ENCODE data around the gene ZNF385C. TPM values are rescaled to one million over a fixed set of nuclear protein-coding genes. Genes with fewer than 3 reads are reported as not detected.
"Not testable (repeated sequence)": the region's sequence is repeated elsewhere in the genome, so short reads cannot be mapped to it uniquely, and the experiment has no call there.

Gene ZNF385C
- total and polyA plus RNA-seq, 2 donors, result 0.66 to 1.1 TPM

DNA sequence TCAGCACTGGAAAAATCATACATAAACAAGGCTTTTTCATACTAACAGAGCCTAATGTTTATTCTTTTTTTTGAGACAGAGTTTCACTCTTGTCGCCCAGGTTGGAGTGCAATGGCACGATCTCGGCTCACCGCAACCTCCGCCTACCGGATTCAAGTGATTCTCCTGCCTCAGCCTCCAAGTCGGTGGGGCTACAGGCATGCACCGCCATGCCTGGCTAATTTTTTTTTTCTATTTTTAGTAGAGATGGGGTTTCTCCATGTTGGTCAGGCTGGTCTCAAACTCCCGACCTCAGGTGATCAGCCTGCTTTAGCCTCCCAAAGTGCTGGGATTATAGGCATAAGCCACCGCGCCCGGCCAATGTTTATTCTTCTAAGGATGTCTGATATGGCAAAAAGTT is 84.5 kb downstream of the ZNF385C start:
- DNase-seq (ENCODE audit: low read depth in 6 of 9, low spot score in 9 of 9); H3K27ac ChIP-seq (ENCODE audit: low read depth in 1 of 2, low read length in 1 of 2); H3K9me3 ChIP-seq (ENCODE audit: control insufficient read depth in 2 of 2, insufficient read depth in 1 of 2, low read length in 1 of 2); H3K4me3 ChIP-seq (ENCODE audit: low read length in 2 of 2); H3K27me3 ChIP-seq (ENCODE audit: control insufficient read depth in 2 of 2, insufficient read depth in 1 of 2, low read length in 1 of 2): not testable (repeated sequence)
- peaks cover 8 to 13% of the 10 kb centered on the region in 2 donors for H3K36me3 ChIP-seq (ENCODE audit: control insufficient read depth in 2 of 2, insufficient read depth in 2 of 2, low read length in 1 of 2)
- H3K4me1 ChIP-seq (ENCODE audit: control insufficient read depth in 2 of 2, insufficient read depth in 2 of 2, low read length in 2 of 2), result peaks cover 15 to 23% of the 10 kb centered on the region in 2 donors
- WGBS, result 98% methylated on average over 12 of the region's 12 CpGs

DNA sequence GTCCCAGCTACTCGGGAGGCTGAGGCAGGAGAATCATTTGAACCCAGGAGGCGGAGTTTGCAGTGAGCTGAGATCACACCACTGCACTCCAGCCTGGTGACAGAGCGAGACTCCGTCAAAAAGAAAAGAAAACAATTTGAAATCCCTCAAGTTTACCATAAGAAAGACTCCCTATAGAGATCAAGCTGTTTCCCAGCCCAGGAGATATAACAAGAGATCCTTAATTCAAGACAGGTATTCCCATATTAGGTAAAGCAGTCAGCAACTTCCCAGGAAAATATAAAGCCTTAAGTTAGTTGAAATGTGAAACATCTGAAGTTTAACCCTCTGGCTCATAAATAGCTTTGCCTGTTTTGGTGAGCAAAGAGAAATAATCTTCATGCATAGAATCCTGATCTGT is 85.9 kb downstream of the ZNF385C start:
- peaks cover 7 to 12% of the 10 kb centered on the region in 2 donors for H3K4me1 ChIP-seq (ENCODE audit: control insufficient read depth in 2 of 2, insufficient read depth in 2 of 2, low read length in 2 of 2)
- peaks cover 8 to 15% of the 10 kb centered on the region in 2 donors for H3K36me3 ChIP-seq (ENCODE audit: control insufficient read depth in 2 of 2, insufficient read depth in 2 of 2, low read length in 1 of 2)
- H3K27me3 ChIP-seq (ENCODE audit: control insufficient read depth in 2 of 2, insufficient read depth in 1 of 2, low read length in 1 of 2); H3K4me3 ChIP-seq (ENCODE audit: low read length in 2 of 2); H3K27ac ChIP-seq (ENCODE audit: low read depth in 1 of 2, low read length in 1 of 2); DNase-seq (ENCODE audit: low read depth in 6 of 9, low spot score in 9 of 9); H3K9me3 ChIP-seq (ENCODE audit: control insufficient read depth in 2 of 2, insufficient read depth in 1 of 2, low read length in 1 of 2): not testable (repeated sequence)
- WGBS, result 98% methylated on average over 4 of the region's 4 CpGs

DNA sequence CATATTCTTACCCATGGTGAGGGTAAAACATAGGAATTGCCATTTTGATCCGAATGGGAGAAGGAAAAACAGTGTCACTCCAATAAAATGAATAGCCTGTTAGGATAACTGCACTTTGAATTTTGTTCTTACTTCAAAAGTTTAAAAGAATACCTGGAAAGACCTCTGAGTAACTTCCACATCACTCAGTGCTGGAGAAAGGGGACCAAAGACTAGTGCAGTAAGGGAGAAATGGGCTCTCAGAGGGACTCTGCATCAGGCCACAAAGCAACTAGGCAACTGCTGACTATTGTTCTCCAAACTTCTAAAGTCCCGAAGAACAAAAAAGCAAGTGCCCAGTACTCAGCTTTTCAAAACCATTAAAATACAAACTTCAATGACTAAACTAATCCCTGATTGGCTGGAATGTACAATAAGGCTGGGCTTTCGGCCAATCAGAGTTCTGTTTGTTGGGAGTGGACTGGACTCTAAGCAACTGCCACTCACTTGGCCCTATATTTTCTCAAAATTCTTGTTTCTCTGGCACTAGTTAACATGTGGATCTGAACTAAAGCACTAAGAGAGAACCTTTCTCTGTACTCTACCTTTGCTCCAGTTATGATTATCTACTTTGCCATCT is 87.3 kb downstream of the ZNF385C start:
- Histone ChIP-seq H3K9me3 (ENCODE audit: control insufficient read depth in 2 of 2, insufficient read depth in 1 of 2, low read length in 1 of 2) (no peaks in the 10 kb centered on the region), H3K27me3 (ENCODE audit: control insufficient read depth in 2 of 2, insufficient read depth in 1 of 2, low read length in 1 of 2) (no peaks in the 10 kb centered on the region), H3K27ac (ENCODE audit: low read depth in 1 of 2, low read length in 1 of 2) (no peak overlapping the region), H3K4me1 (ENCODE audit: control insufficient read depth in 2 of 2, insufficient read depth in 2 of 2, low read length in 2 of 2) (peaks cover 2 to 7% of the 10 kb centered on the region in 2 donors), H3K36me3 (ENCODE audit: control insufficient read depth in 2 of 2, insufficient read depth in 2 of 2, low read length in 1 of 2) (peaks cover 8 to 15% of the 10 kb centered on the region in 2 donors), H3K4me3 (ENCODE audit: low read length in 2 of 2) (no peak overlapping the region)
- WGBS, result 95% methylated on average over 3 of the region's 3 CpGs
- no peak for DNase-seq (ENCODE audit: low read depth in 6 of 9, low spot score in 9 of 9)

DNA sequence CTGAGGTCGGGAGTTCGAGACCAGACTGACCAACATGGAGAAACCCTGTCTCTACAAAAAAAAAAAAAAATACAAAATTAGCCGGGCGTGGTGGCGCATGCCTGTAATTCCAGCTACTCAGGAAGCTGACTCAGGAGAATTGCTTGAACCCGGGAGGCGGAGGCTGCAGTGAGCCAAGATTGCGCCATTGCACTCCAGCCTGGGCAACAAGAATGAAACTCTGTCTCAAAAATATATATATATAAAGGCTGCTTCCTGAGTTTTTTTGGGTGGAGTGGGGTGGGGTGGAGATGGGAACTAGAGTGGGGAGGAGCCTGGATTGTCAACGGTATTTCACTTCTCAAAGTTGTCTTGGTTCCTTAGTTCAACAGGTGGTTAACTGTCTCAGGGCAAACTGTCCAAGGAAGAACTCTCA is 88.0 kb downstream of the ZNF385C start:
- peaks cover 8 to 15% of the 10 kb centered on the region in 2 donors for H3K36me3 ChIP-seq (ENCODE audit: control insufficient read depth in 2 of 2, insufficient read depth in 2 of 2, low read length in 1 of 2)
- H3K27ac ChIP-seq (ENCODE audit: low read depth in 1 of 2, low read length in 1 of 2); H3K27me3 ChIP-seq (ENCODE audit: control insufficient read depth in 2 of 2, insufficient read depth in 1 of 2, low read length in 1 of 2); H3K9me3 ChIP-seq (ENCODE audit: control insufficient read depth in 2 of 2, insufficient read depth in 1 of 2, low read length in 1 of 2); H3K4me1 ChIP-seq (ENCODE audit: control insufficient read depth in 2 of 2, insufficient read depth in 2 of 2, low read length in 2 of 2); DNase-seq (ENCODE audit: low read depth in 6 of 9, low spot score in 9 of 9); H3K4me3 ChIP-seq (ENCODE audit: low read length in 2 of 2): not testable (repeated sequence)
- WGBS, result 83% methylated on average over 9 of the region's 9 CpGs

DNA sequence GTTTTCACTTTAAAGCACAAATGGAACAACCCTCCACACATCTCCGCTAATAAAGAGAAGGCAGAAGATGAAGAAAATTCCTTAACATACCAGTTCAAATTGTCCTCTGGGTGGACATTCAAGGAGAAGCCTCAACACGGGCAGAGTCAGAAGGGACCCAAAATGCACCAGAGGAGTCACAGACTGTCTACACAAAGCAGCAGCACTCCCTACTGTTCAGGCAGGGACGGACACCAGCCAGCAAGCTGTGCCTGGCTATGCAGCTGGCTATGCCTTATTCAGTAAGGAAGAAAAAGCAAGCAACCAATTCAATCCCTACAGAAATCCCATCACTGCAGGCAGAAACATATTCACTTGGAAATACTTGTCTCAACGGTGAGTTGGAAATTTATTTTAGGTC is 89.1 kb downstream of the ZNF385C start:
- DNase-seq (ENCODE audit: low read depth in 6 of 9, low spot score in 9 of 9), result no peak
- H3K36me3 ChIP-seq (ENCODE audit: control insufficient read depth in 2 of 2, insufficient read depth in 2 of 2, low read length in 1 of 2), result peaks cover 8 to 15% of the 10 kb centered on the region in 2 donors
- no peaks in the 10 kb centered on the region for H3K4me1 ChIP-seq (ENCODE audit: control insufficient read depth in 2 of 2, insufficient read depth in 2 of 2, low read length in 2 of 2)
- H3K27me3 ChIP-seq (ENCODE audit: control insufficient read depth in 2 of 2, insufficient read depth in 1 of 2, low read length in 1 of 2), result no peaks in the 10 kb centered on the region
- no peak overlapping the region for H3K4me3 ChIP-seq (ENCODE audit: low read length in 2 of 2)
- no peak overlapping the region for H3K27ac ChIP-seq (ENCODE audit: low read depth in 1 of 2, low read length in 1 of 2)
- no peaks in the 10 kb centered on the region for H3K9me3 ChIP-seq (ENCODE audit: control insufficient read depth in 2 of 2, insufficient read depth in 1 of 2, low read length in 1 of 2)
- 96% methylated on average over 4 of the region's 4 CpGs for WGBS

DNA sequence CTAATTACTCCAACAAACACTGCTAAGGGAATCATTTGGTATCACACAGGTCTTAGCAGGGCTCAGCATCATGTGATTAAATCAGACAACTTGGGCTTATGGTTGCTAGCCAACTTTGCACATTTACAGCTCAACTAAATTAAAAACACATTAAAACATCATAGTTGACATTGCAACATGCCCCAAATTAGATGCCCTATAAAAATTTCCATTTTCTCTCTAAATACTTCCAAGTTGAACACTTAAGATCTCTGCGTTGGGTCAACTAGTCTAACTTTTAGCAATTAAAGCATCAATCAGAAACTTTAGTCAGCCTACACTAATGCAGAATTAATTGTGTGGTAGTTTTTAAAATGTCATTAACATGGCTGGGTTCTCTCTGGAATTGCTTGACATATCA is 93.1 kb downstream of the ZNF385C start:
- Histone ChIP-seq H3K27me3 (ENCODE audit: control insufficient read depth in 2 of 2, insufficient read depth in 1 of 2, low read length in 1 of 2) (no peaks in the 10 kb centered on the region), H3K4me1 (ENCODE audit: control insufficient read depth in 2 of 2, insufficient read depth in 2 of 2, low read length in 2 of 2) (no peaks in the 10 kb centered on the region), H3K9me3 (ENCODE audit: control insufficient read depth in 2 of 2, insufficient read depth in 1 of 2, low read length in 1 of 2) (no peaks in the 10 kb centered on the region), H3K36me3 (ENCODE audit: control insufficient read depth in 2 of 2, insufficient read depth in 2 of 2, low read length in 1 of 2) (peaks cover 19 to 46% of the 10 kb centered on the region in 2 donors), H3K27ac (ENCODE audit: low read depth in 1 of 2, low read length in 1 of 2) (no peak overlapping the region), H3K4me3 (ENCODE audit: low read length in 2 of 2) (no peak overlapping the region)
- 100% methylated on average over 1 of the region's 1 CpG for WGBS
- no peak for DNase-seq (ENCODE audit: low read depth in 6 of 9, low spot score in 9 of 9)

DNA sequence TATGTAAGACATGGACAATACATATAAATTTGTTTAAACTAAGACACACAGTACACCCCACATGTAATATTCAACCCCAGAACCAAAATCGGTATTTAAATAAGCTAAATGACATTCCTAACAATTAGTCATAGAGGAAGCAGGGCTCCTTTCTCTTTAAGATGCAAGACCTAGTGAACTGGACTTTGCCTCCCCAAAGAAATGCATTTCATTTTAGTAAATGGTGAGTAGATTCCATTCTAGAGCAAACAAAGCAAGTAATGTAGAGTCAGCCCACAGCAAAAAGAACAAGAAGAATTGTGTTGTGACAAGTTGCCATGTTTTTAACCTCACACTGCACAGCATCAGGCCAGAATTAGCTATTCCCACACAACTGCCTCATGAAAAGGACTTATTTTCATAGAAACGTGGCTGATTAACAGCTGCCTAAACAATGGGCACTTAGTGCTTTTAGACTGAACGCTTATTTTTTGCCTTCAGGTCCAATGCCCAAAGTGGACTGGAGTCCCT is 95.4 kb downstream of the ZNF385C start:
- Histone ChIP-seq H3K4me3 (ENCODE audit: low read length in 2 of 2) (no peak overlapping the region), H3K9me3 (ENCODE audit: control insufficient read depth in 2 of 2, insufficient read depth in 1 of 2, low read length in 1 of 2) (no peaks in the 10 kb centered on the region), H3K27me3 (ENCODE audit: control insufficient read depth in 2 of 2, insufficient read depth in 1 of 2, low read length in 1 of 2) (no peaks in the 10 kb centered on the region), H3K27ac (ENCODE audit: low read depth in 1 of 2, low read length in 1 of 2) (no peak overlapping the region), H3K36me3 (ENCODE audit: control insufficient read depth in 2 of 2, insufficient read depth in 2 of 2, low read length in 1 of 2) (peaks cover 31 to 52% of the 10 kb centered on the region in 2 donors), H3K4me1 (ENCODE audit: control insufficient read depth in 2 of 2, insufficient read depth in 2 of 2, low read length in 2 of 2) (no peaks in the 10 kb centered on the region)
- 97% methylated on average over 3 of the region's 3 CpGs for WGBS
- no peak for DNase-seq (ENCODE audit: low read depth in 6 of 9, low spot score in 9 of 9)

DNA sequence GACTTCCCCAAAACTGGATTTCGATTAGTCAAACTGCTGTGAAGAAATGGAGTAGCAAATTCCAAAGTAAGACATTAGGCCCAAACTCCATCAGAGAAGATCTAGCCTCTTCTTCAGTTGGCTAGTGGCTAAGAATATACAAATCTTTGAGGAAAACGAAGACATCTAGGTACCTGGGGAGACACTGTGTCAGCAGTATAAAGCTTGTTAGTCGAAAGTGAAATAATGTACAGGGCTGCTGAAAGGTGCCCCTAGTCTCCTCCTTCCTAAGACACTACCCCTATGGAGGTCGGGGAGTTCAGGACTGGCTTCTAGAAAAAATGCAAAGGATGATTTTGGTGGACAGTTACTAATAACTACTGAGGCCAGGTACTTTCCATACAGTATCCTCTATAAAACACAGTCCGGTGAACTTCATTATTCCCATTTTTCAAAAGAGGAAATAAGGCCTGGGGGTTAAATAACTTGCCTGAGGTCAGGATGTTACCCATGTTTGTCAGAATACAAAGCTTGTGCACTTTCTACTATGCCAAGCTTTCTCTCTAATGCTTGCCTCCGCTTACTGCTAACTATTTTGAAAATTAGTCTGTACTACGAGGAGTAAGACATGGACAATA is 96.0 kb downstream of the ZNF385C start:
- WGBS, result 94% methylated on average over 7 of the region's 7 CpGs
- peaks cover 37 to 58% of the 10 kb centered on the region in 2 donors for H3K36me3 ChIP-seq (ENCODE audit: control insufficient read depth in 2 of 2, insufficient read depth in 2 of 2, low read length in 1 of 2)
- no peaks in the 10 kb centered on the region for H3K4me1 ChIP-seq (ENCODE audit: control insufficient read depth in 2 of 2, insufficient read depth in 2 of 2, low read length in 2 of 2)
- H3K27ac ChIP-seq (ENCODE audit: low read depth in 1 of 2, low read length in 1 of 2), result no peak overlapping the region
- no peak overlapping the region for H3K4me3 ChIP-seq (ENCODE audit: low read length in 2 of 2)
- H3K9me3 ChIP-seq (ENCODE audit: control insufficient read depth in 2 of 2, insufficient read depth in 1 of 2, low read length in 1 of 2), result no peaks in the 10 kb centered on the region
- no peaks in the 10 kb centered on the region for H3K27me3 ChIP-seq (ENCODE audit: control insufficient read depth in 2 of 2, insufficient read depth in 1 of 2, low read length in 1 of 2)
- no peak for DNase-seq (ENCODE audit: low read depth in 6 of 9, low spot score in 9 of 9)

DNA sequence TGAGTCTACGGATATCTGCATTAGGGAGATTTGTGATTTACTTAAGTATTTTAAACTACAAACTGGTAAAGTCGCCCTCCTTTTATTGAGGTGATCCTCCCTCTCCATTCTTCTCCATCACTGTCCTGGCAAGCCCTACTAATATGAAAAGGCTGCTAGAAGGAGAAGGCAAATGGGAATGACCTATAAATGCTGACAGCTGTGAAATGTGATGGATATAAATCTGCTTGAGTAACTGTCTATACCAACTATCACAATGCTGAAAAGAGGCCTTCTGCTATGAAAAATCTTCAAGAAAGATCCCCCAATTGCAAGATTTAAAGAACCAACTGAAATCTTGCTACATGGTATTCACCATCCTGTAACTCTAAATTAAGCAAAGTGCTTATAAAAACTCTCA is 96.5 kb downstream of the ZNF385C start:
- 97% methylated on average over 2 of the region's 2 CpGs for whole genome bisulfite sequencing
- Histone ChIP-seq H3K27me3 (ENCODE audit: control insufficient read depth in 2 of 2, insufficient read depth in 1 of 2, low read length in 1 of 2) (no peaks in the 10 kb centered on the region), H3K27ac (ENCODE audit: low read depth in 1 of 2, low read length in 1 of 2) (no peak overlapping the region), H3K4me1 (ENCODE audit: control insufficient read depth in 2 of 2, insufficient read depth in 2 of 2, low read length in 2 of 2) (no peaks in the 10 kb centered on the region), H3K4me3 (ENCODE audit: low read length in 2 of 2) (no peak overlapping the region), H3K36me3 (ENCODE audit: control insufficient read depth in 2 of 2, insufficient read depth in 2 of 2, low read length in 1 of 2) (peaks cover 42 to 63% of the 10 kb centered on the region in 2 donors), H3K9me3 (ENCODE audit: control insufficient read depth in 2 of 2, insufficient read depth in 1 of 2, low read length in 1 of 2) (no peaks in the 10 kb centered on the region)
- DNase-seq (ENCODE audit: low read depth in 6 of 9, low spot score in 9 of 9), result no peak
